GM12801 (cell line): ENCODE results near the gene SLC4A2.

Experiments
- CTCF ChIP-seq: IDR thresholded peaks from one replicate; pipeline ENCODE4 v1.5.1; 2011; ENCODE audit warnings: control low read depth; ENCODE audit not compliant: insufficient read length; ENCODE audit errors: extremely low read depth

SLC4A2 gene

GRCh38 chr7:151060416-151061212 is 1.2 kb downstream of the SLC4A2 start:
- no peak for TF ChIP-seq CTCF

- TF ChIP-seq CTCF = no peak
These were observed 2.1 kb downstream of the SLC4A2 start for GRCh38 chr7:151061213-151062110.

GRCh38 chr7:151062111-151062398 is 2.7 kb downstream of the SLC4A2 start:
- TF ChIP-seq CTCF = no peak

- TF ChIP-seq CTCF = no peak
These were observed 3.2 kb downstream of the SLC4A2 start for GRCh38 chr7:151062399-151063211.

GRCh38 chr7:151063212-151063561 is 3.8 kb downstream of the SLC4A2 start:
- no peak for TF ChIP-seq CTCF

- TF ChIP-seq CTCF = no peak
These were observed 5.1 kb downstream of the SLC4A2 start for GRCh38 chr7:151064454-151064853.

GRCh38 chr7:151064993-151065392 is 5.6 kb downstream of the SLC4A2 start:
- no peak for TF ChIP-seq CTCF
